GM12872 (cell line): Measurements from ENCODE around the gene CCNL1.

Experiments used
- CTCF ChIP-seq: IDR thresholded peaks from 3 replicates; pipeline ENCODE4 v1.5.1; 2011; ENCODE audit warnings: low read depth, mild to moderate bottlenecking, low read length, moderate library complexity; ENCODE audit not compliant: insufficient read depth

Gene CCNL1

DNA sequence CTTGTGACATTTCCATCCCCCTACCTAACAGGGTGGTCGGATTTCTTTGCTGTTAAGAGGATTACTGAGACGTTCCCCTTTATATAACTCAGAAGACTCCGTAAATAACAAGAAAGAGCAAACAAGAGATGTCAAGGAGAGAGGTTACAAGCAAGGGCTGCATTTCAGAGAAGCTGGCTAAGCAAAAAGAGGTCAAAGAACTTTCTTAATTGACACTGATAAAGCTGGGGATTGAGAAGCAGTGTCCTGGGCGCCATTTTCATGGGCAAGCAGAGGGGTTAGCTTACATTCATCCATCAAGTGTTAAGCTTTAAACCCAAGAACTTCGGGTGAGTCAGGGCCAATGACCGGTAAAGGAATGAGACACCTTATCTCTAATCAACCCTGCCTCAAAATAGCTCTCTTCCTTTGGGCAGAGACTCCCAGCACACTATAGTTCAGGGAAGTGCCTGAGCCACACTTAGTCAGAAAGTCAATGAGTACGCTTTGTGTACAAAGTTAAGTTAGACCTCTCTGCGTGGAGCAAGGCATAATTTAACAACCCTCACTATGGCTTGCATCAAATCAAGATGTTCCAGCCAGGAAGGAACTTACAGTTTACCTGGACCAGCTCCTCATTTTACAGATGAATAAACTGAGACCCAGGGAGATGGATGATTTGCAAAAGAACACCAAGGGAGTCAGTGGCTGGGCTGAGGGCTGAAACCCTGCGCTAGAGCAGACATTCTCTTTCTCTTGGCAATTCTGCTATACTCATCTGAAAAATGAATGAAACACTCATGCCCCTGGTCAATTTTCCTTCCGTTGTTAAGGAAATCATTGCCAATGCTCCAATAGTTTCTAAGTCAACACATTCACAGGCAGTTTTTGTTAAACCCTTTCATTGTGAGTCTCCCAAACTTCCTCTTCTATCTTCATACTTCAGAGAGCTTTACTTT is 44.6 kb downstream of the CCNL1 start:
- no peak for TF ChIP-seq CTCF

DNA sequence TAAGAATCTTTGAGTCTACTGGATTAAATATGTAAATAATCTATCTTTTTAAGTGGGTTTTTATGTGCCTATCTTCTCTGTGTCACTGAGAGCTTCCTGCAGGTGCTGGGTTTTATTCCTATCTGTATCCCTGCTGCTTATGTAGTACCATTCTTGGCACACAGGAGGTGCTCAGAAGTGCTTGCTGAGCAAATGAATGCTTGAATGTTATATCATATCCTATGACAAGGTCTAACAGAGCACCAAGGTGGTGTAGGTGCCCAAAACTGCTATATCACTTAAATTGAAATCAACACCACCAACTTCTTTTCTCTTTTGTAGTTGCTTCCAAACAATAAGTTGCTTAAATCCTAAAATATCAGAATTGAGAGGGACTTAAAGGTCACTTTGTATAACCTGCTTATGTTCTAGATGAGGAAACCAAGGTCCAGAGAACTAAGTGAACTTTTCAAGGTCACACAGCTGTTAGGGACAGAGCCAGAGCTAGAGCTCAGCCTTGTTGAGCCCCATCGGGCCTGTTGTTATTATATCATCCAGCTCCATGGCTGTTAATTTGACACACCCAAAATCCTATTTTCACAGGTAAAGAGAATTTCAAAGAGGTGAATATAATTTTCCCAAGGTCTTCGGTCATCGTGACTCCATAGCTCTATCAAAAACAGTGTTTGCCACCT is 46.0 kb downstream of the CCNL1 start:
- TF ChIP-seq CTCF: peak; percentile 37; the same call in 1 of the 3 replicates

GRCh38 chr3:157112536-157112935 is 47.4 kb downstream of the CCNL1 start:
- no peak for TF ChIP-seq CTCF

DNA sequence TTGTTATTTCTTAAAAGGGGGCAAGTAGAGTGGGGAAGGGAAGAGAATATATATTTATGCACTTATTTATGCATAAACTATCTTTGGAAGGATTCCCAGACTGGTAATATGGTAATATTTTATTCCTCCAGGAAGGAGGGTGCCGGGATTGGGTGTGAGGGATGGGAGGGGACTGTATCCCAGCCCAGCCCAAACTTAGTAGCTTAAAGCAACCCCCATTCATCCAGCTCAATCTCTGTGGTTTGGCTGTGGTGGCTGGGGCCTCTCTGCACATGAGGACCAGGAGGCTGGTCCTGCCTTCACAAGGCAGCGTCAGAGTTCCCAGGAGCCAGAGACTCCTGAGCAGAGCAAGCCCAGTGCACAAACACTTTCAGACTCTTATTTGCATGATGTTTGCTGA is 48.4 kb downstream of the CCNL1 start:
- TF ChIP-seq CTCF: no peak

- TF ChIP-seq CTCF: no peak
Observed at GRCh38 chr3:157110761-157111278, 49.1 kb downstream of the CCNL1 start.

GRCh38 chr3:157109267-157110141 is 50.4 kb downstream of the CCNL1 start:
- no peak for TF ChIP-seq CTCF
